H1 (cell line): ENCODE results near the gene FCAR.
"Not testable (repeated sequence)": the region's sequence is repeated elsewhere in the genome, so short reads cannot be mapped to it uniquely, and the experiment has no call there.

Experiments used
- CTCF ChIP-seq, 3 experiments: IDR thresholded peaks; 1 replicate in 2 of 3; 2 replicates in 1 of 3; pipeline versions ENCODE4 v1.5.1 to v1.6.1; 2011; ENCODE audit warnings: low read length in 3 of 3, mild to moderate bottlenecking in 3 of 3, inconsistent platforms in 2 of 3, low read depth in 1 of 3, moderate library complexity in 1 of 3; ENCODE audit not compliant: insufficient read depth in 1 of 3; ENCODE audit errors: control extremely low read depth in 1 of 3
- EP300 ChIP-seq, 2 experiments: IDR thresholded peaks; 1 replicate in 1 of 2; 2 replicates in 1 of 2; pipeline ENCODE4 v1.6.1; 2011 to 2012; ENCODE audit warnings: low read depth in 2 of 2, low read length in 2 of 2, mild to moderate bottlenecking in 2 of 2, borderline replicate concordance in 1 of 2, inconsistent platforms in 1 of 2, moderate library complexity in 1 of 2
- FOSL1 ChIP-seq: IDR thresholded peaks from 2 replicates; pipeline ENCODE4 v1.6.1; 2011; ENCODE audit warnings: mild to moderate bottlenecking, low read depth, low read length, moderate library complexity; ENCODE audit not compliant: insufficient read depth
- HDAC6 ChIP-seq: IDR thresholded peaks from one replicate; pipeline ENCODE4 v1.7.1; 2012; ENCODE audit warnings: low read depth, mild to moderate bottlenecking, inconsistent platforms, low read length, moderate library complexity
- POLR2A ChIP-seq, 2 experiments: IDR thresholded peaks; 1 replicate in 1 of 2; 2 replicates in 1 of 2; pipeline ENCODE4 v1.6.1; 2011; ENCODE audit warnings: low read depth in 2 of 2, low read length in 2 of 2, mild to moderate bottlenecking in 2 of 2; ENCODE audit errors: control extremely low read depth in 1 of 2
- POLR2AphosphoS5 ChIP-seq: IDR thresholded peaks from 2 replicates; pipeline ENCODE4 v1.6.1; 2011; ENCODE audit warnings: low read depth, low read length
- RFX5 ChIP-seq: IDR thresholded peaks from 2 replicates; pipeline ENCODE4 v1.6.1; 2011; ENCODE audit warnings: low read depth, low read length, improper control_type of control experiment, borderline replicate concordance
- RNF2 ChIP-seq: fragments of 200-900, 300-1000 bp; sonication (generic); IDR thresholded peaks from 2 replicates; pipeline ENCODE4 v1.7.1; 2016; ENCODE audit warnings: borderline replicate concordance, low read depth, mild to moderate bottlenecking, antibody characterized with exemption, low read length; ENCODE audit not compliant: poor library complexity, severe bottlenecking; ENCODE audit errors: missing control alignments
- RXRA ChIP-seq: IDR thresholded peaks from 2 replicates; pipeline ENCODE4 v1.6.1; 2011; ENCODE audit warnings: low read depth, mild to moderate bottlenecking, low read length, moderate library complexity; ENCODE audit not compliant: insufficient read depth

DNA sequence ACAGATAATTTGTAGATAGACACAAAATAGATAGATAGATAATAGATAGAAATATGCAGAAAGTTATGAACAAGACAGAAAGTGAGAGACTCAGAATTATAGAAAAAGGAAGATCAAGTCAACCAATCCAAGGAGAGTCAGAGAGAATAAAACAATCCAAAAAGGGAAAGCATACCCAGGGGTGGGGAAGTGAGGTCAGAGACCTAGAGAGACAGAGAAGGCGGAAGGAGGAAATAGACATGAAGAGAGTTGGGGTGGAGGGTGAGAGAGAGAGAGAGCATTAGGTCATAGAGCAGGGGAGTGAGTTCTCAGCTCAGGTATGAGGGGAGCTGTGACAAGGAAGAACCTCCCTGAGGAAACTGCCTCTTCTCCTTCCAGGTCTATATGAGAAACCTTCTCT lies 18.8 kb upstream of the FCAR start:
- not testable (repeated sequence) for TF ChIP-seq CTCF (IDR thresholded peaks at IDR 0.05; ENCODE audit: control extremely low read depth in 1 of 3, insufficient read depth in 1 of 3, low read depth in 1 of 3, low read length in 3 of 3); EP300 (IDR thresholded peaks at IDR 0.05; ENCODE audit: borderline replicate concordance in 1 of 2, low read depth in 2 of 2, low read length in 2 of 2); RNF2; HDAC6; RFX5; POLR2A (IDR thresholded peaks at IDR 0.05; ENCODE audit: control extremely low read depth in 1 of 2, low read depth in 2 of 2, low read length in 2 of 2); FOSL1; RXRA; POLR2AphosphoS5
